PC-3 (cell line): ENCODE results near the gene LRRC49. TPM values are rescaled to one million over a fixed set of nuclear protein-coding genes. Genes with fewer than 3 reads are reported as not detected.
A peak's percentile ranks its signal among the peaks of the same experiment; 100 is the strongest.

ENCODE experiments used
- ATAC-seq: fragments of 200-7000 bp; cut with Tn5 transposase; 2 replicates; pipeline ENCODE4 v1.9.1; 2020; ENCODE audit warnings: mild to moderate bottlenecking, moderate library complexity
- BruUV-seq: library from RNA; stranded (reverse); fragments of 400-500 nt; replicated peaks from 2 replicates; lab custom pipeline; 2021; lab: Mats Ljungman, UMichigan
- CTCF ChIA-PET: fragments of 300-600 bp; sonication (Branson Sonifier 250); formaldehyde crosslinking; loops from one replicate; lab custom pipeline; 2022; ENCODE audit warnings: antibody characterized with exemption; lab: Charles Lee
- POLR2A ChIA-PET: fragments of 300-600 bp; sonication (Branson Sonifier 250); formaldehyde crosslinking; loops from one replicate; lab custom pipeline; 2022; ENCODE audit warnings: antibody characterized with exemption; ENCODE audit not compliant: unreplicated experiment; lab: Charles Lee
- DNase-seq: peaks from one replicate; pipeline ENCODE4 v3.0.0-alpha.2; 2015
- H2AFZ ChIP-seq: fragments of 300-600 bp; sonication (generic); 2 replicates; pipeline ENCODE4 v1.6.0; 2016; ENCODE audit warnings: antibody characterized with exemption, low read length
- H3F3A ChIP-seq: fragments of 300-600 bp; sonication (generic); one replicate; pipeline ENCODE4 v1.6.0; 2017; ENCODE audit warnings: antibody characterized with exemption, low read length, control low read depth, mild to moderate bottlenecking; ENCODE audit not compliant: unreplicated experiment
- H3K27ac ChIP-seq: fragments of 300-600 bp; sonication (generic); 2 replicates; pipeline ENCODE4 v1.5.1; 2016; ENCODE audit warnings: mild to moderate bottlenecking, low read length
- H3K27me3 ChIP-seq: fragments of 300-600 bp; sonication (generic); 2 replicates; pipeline ENCODE4 v1.6.1; 2016; ENCODE audit warnings: low read length, mixed read lengths
- H3K36me3 ChIP-seq: fragments of 300-600 bp; sonication (generic); 2 replicates; pipeline ENCODE4 v1.6.1; 2016; ENCODE audit warnings: low read depth, mixed run types, low read length, mixed read lengths
- H3K4me1 ChIP-seq: fragments of 300-600 bp; sonication (generic); 2 replicates; pipeline ENCODE4 v1.5.1; 2016; ENCODE audit warnings: low read length; ENCODE audit not compliant: insufficient read depth
- H3K4me2 ChIP-seq: fragments of 300-600 bp; sonication (generic); 2 replicates; pipeline ENCODE4 v1.6.0; 2016; ENCODE audit warnings: low read length
- H3K4me3 ChIP-seq: fragments of 300-600 bp; sonication (generic); 2 replicates; pipeline ENCODE4 v1.5.1; 2016; ENCODE audit warnings: mild to moderate bottlenecking, low read length, mixed read lengths
- H3K79me2 ChIP-seq: fragments of 300-600 bp; sonication (generic); 2 replicates; pipeline ENCODE4 v1.6.1; 2017; ENCODE audit warnings: low read length, mixed read lengths
- H3K9ac ChIP-seq: fragments of 300-600 bp; sonication (generic); 2 replicates; pipeline ENCODE4 v1.6.0; 2016; ENCODE audit warnings: mild to moderate bottlenecking, low read length
- H3K9me2 ChIP-seq: fragments of 300-600 bp; sonication (generic); replicated peaks from 2 replicates; pipeline ENCODE4 v1.6.1; 2016; ENCODE audit warnings: mixed run types, low read length, mixed read lengths
- H3K9me3 ChIP-seq: fragments of 300-600 bp; sonication (generic); 2 replicates; pipeline ENCODE4 v1.6.1; 2016; ENCODE audit warnings: low read length, mixed read lengths
- H4K20me1 ChIP-seq: fragments of 300-600 bp; sonication (generic); 2 replicates; pipeline ENCODE4 v1.6.1; 2016; ENCODE audit warnings: low read length, mixed read lengths
- CTCF ChIP-seq: fragments of 300-600 bp; sonication (generic); conservative IDR thresholded peaks from 2 replicates; pipeline ENCODE4 v1.5.1; 2017; ENCODE audit warnings: antibody characterized with exemption, low read depth, mild to moderate bottlenecking, low read length
- EZH2 ChIP-seq: fragments of 300-600 bp; sonication (generic); IDR thresholded peaks from one replicate; pipeline ENCODE4 v1.6.1; 2017; ENCODE audit warnings: antibody characterized with exemption, mild to moderate bottlenecking, low read length; ENCODE audit not compliant: unreplicated experiment
- EZH2phosphoT487 ChIP-seq: fragments of 300-600 bp; sonication (generic); IDR thresholded peaks from 2 replicates; pipeline ENCODE4 v1.6.1; 2018; ENCODE audit warnings: mild to moderate bottlenecking, antibody characterized with exemption, low read length, borderline replicate concordance
- intact Hi-C: fragments of 100-400 bp; cut with micrococcal nuclease; formaldehyde crosslinking; loops from 2 replicates; pipeline ENCODE4 v1.9.0; 2023
- total RNA-seq: library from RNA; depleted of rRNA; stranded (reverse); fragments of >200 nt; gene quantifications from 2 replicates; pipeline ENCODE4 v1.2.3, GENCODE V29; 2014

LRRC49 gene
- total RNA-seq, 1 experiment from 2014 or later = 7.7 TPM

GRCh38 chr15:71092056-71092600, 199.5 kb downstream of the LRRC49 start:
- no peaks in the 10 kb centered on the region for H4K20me1 ChIP-seq
- BruUV-seq = no TSS peak
- ATAC-seq = no peak
- no peaks in the 10 kb centered on the region for H3K9me2 ChIP-seq
- H3K4me2 ChIP-seq = no peak overlapping the region
- H3K9me3 ChIP-seq = no peaks in the 10 kb centered on the region
- no peak overlapping the region for H3K27ac ChIP-seq
- no peak for DNase-seq
- H3K36me3 ChIP-seq = no peaks in the 10 kb centered on the region
- H3K4me3 ChIP-seq = no peak overlapping the region
- intact Hi-C loops = no loop called here
- ChIA-PET CTCF (no interaction called here), POLR2A (no interaction called here)
- peaks cover 26% of the 10 kb centered on the region for H3K4me1 ChIP-seq
- no peaks in the 10 kb centered on the region for H3F3A ChIP-seq
- no peak overlapping the region for H2AFZ ChIP-seq
- no peaks in the 10 kb centered on the region for H3K79me2 ChIP-seq
- no peak for TF ChIP-seq CTCF
- TF ChIP-seq EZH2 = no peak
- no peak overlapping the region for H3K9ac ChIP-seq
- H3K27me3 ChIP-seq = no peaks in the 10 kb centered on the region

- ATAC-seq (peak; percentile 98), DNase-seq (peak; percentile 89)
- Histone ChIP-seq H3K27ac (peak overlapping the region; percentile 56), H3K4me1 (peaks cover 28% of the 10 kb centered on the region), H3K4me3 (peak overlapping the region; percentile 20; the same call in 1 of the 2 replicates), H4K20me1 (no peaks in the 10 kb centered on the region), H3F3A (no peaks in the 10 kb centered on the region), H3K79me2 (no peaks in the 10 kb centered on the region), H3K4me2 (peak overlapping the region; percentile 55), H3K9ac (peak overlapping the region; percentile 14; the same call in 1 of the 2 replicates), H3K27me3 (no peaks in the 10 kb centered on the region), H2AFZ (peak overlapping the region; percentile 45), H3K9me2 (no peaks in the 10 kb centered on the region), H3K36me3 (no peaks in the 10 kb centered on the region), H3K9me3 (no peaks in the 10 kb centered on the region)
- intact Hi-C loops = no loop called here
- BruUV-seq = no TSS peak
- TF ChIP-seq EZH2phosphoT487 (no peak), CTCF (no peak), EZH2 (no peak)
- CTCF ChIA-PET = no interaction called here
- POLR2A ChIA-PET = no interaction called here
These were observed 200.7 kb downstream of the LRRC49 start for GRCh38 chr15:71093054-71094024.

GRCh38 chr15:71094137-71094536, 201.5 kb downstream of the LRRC49 start:
- no TSS peak for BruUV-seq
- H3K4me2 ChIP-seq = peak overlapping the region; percentile 55; the same call in 1 of the 2 replicates
- no peak overlapping the region for H3K9ac ChIP-seq
- no peaks in the 10 kb centered on the region for H4K20me1 ChIP-seq
- H3K36me3 ChIP-seq = no peaks in the 10 kb centered on the region
- intact Hi-C loops = no loop called here
- no peaks in the 10 kb centered on the region for H3F3A ChIP-seq
- CTCF ChIA-PET = no interaction called here
- peaks cover 28% of the 10 kb centered on the region for H3K4me1 ChIP-seq
- H3K27ac ChIP-seq = peak overlapping the region; percentile 56
- no peaks in the 10 kb centered on the region for H3K79me2 ChIP-seq
- H3K9me3 ChIP-seq = no peaks in the 10 kb centered on the region
- TF ChIP-seq EZH2 = no peak
- TF ChIP-seq CTCF = no peak
- no peak for TF ChIP-seq EZH2phosphoT487
- H2AFZ ChIP-seq = peak overlapping the region; percentile 45; the same call in 1 of the 2 replicates
- no peak for DNase-seq
- ATAC-seq = no peak
- no peaks in the 10 kb centered on the region for H3K9me2 ChIP-seq
- 0 out of 2 replicates have a peak overlapping the region, but pooled peaks have one; percentile 20 for H3K4me3 ChIP-seq
- POLR2A ChIA-PET = no interaction called here
- no peaks in the 10 kb centered on the region for H3K27me3 ChIP-seq
